Effector memory CD4-positive, alpha-beta T cell (primary cell): ENCODE data around the gene FA2H.
"Not testable (repeated sequence)": the region's sequence is repeated elsewhere in the genome, so short reads cannot be mapped to it uniquely, and the experiment has no call there.

Source experiments
- DNase-seq, 3 donors: peaks; one replicate each; pipeline ENCODE4 v3.0.0-alpha.2; 2020
- H3K27ac ChIP-seq: 2 replicates; pipeline ENCODE4 v1.7.0; 2013; ENCODE audit warnings: mild to moderate bottlenecking, low read length, moderate library complexity; ENCODE audit not compliant: insufficient read depth, poor library complexity, severe bottlenecking
- H3K27me3 ChIP-seq: replicated peaks from 2 replicates; pipeline ENCODE4 v1.7.0; 2013; ENCODE audit warnings: mild to moderate bottlenecking, low read length; ENCODE audit not compliant: insufficient read depth, control insufficient read depth, poor library complexity, severe bottlenecking
- H3K36me3 ChIP-seq: 2 replicates; pipeline ENCODE4 v1.7.0; 2013; ENCODE audit warnings: mild to moderate bottlenecking, low read length, moderate library complexity; ENCODE audit not compliant: control insufficient read depth, insufficient read depth
- H3K4me1 ChIP-seq: 2 replicates; pipeline ENCODE4 v1.7.0; 2013; ENCODE audit warnings: low read length, mild to moderate bottlenecking; ENCODE audit not compliant: control insufficient read depth, insufficient read depth, poor library complexity, severe bottlenecking
- H3K4me3 ChIP-seq: 2 replicates; pipeline ENCODE4 v1.7.0; 2013; ENCODE audit warnings: low read length, low read depth, mild to moderate bottlenecking; ENCODE audit not compliant: insufficient read depth, poor library complexity, severe bottlenecking
- H3K9me3 ChIP-seq: 2 replicates; pipeline ENCODE4 v1.7.0; 2013; ENCODE audit warnings: mild to moderate bottlenecking, low read length, moderate library complexity; ENCODE audit not compliant: control insufficient read depth
- total RNA-seq, 3 donors: gene quantifications; one replicate each; lab custom pipeline; 2026; lab: John Stamatoyannopoulos, UW

FA2H gene
- total RNA-seq: 0.17 to 0.58 (median 0.44) reads per million in 3 donors

DNA sequence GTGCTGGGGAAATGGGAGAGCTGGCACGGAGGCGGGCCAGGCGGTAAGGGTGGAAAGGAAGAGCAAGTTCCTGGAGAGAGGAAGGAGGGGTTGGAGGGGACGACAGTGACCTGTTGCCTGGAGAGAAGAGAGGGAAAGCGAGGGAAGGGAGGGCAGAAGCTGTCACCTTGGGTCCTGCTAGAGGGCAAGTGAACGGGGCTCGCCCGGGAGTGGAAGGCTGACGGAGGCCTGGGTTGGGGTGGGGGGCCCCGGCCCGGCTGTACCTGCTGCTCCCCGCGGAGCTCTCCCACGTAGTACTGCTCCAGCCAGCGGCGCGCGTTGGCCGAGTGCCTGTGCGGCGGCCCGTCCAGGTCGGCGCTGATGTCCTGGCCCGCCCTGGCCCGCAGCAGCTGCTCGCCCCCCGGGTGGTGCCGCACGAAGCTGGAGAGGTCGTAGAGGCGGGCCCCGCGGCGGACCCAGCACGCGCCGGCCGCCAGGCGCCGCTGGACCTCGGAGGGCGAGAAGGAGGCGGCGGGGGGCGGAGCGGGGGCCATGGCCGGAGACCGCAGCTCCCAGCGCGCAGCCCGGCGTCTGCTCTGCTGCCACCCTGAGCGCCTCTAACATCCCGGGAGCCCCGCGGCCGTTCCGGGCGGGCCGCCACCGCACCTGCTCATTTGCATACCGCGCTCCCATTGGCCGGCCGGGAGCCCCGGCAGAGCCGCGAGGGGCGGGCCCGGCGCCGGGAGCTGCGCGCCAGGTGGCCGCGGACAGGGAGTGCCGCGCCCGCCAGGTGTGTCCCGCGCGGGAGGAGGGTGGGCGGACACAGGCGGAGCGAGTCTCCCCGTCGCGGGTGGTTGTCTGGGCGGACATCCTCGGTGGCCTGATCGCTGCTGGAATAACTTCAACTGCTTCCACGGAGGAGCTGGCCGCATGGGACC is at the start of gene FA2H:
Gene FA2H, minus strand, starts transcription at position 598 of the 917 bp plus-strand sequence. Its CDS starts 65 bp downstream, at position 533.
- Histone ChIP-seq H3K36me3 (no peaks in the 10 kb centered on the region), H3K27ac (no peak within 1 kb of the TSS), H3K9me3 (no peaks in the 10 kb centered on the region), H3K4me1 (peaks cover 10% of the 10 kb centered on the region), H3K27me3 (peaks cover 16% of the 10 kb centered on the region), H3K4me3 (peak within 1 kb of the TSS; percentile 42)
- DNase-seq: peak; percentile 54 to 65 (median 58)

DNA sequence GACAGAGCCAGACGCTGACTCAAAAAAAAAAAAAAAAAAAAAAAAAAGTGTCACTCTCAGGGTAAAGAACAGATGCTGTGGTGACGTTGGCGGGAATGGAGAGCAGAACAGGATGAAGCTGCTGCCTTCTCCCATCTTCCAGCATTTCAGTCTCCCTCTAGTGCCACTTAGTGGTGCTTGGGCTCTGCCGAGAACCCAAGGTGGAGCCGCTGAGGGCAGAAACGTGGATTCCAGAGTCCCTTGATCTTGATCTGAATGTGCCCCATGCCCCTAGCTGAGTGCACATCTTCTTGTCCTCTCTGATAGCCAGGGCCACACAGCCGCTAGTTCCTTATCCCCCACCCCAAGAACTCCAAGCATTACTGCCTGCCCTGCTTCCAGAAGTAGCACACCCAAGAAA is 43.2 kb upstream of the FA2H start:
- no peak for DNase-seq
- Histone ChIP-seq H3K27me3 (no peaks in the 10 kb centered on the region), H3K27ac (no peak overlapping the region), H3K4me3 (no peak overlapping the region), H3K36me3 (no peaks in the 10 kb centered on the region), H3K4me1 (peaks cover 5% of the 10 kb centered on the region), H3K9me3 (no peaks in the 10 kb centered on the region)

DNA sequence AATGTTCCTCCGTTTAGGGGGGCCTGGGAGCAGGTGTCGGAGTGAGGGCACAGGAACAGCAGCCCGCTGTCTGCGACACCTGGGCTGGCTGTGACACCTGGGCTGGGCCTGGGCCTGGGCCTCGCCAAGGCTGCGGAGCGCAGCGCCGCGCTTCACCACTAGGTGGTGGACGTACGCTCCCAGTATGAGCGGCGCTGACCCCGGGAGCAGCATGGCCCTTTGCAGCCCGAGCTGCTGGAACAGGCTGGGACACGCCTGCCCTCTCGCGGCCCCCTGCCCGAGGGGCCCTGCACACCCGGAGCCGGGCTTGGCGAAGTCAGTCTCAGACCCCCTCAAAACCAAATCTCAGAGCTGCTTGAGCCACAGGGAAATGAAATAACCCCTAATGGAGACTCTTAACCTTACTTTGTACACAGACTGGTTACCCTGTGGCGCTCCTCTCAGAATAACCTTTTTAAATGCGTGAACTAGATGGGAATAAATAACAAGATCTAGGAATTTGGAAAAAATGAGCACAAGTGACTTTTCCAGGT is 38.6 kb upstream of the FA2H start:
- Histone ChIP-seq H3K27me3 (no peaks in the 10 kb centered on the region), H3K4me1 (peaks cover 5% of the 10 kb centered on the region), H3K4me3 (no peak overlapping the region), H3K27ac (no peak overlapping the region), H3K36me3 (no peaks in the 10 kb centered on the region), H3K9me3 (no peaks in the 10 kb centered on the region)
- DNase-seq: peak; percentile 13 to 41 (median 14)

- DNase-seq: no peak
- H3K4me3 ChIP-seq: no peak overlapping the region
- H3K9me3 ChIP-seq: no peaks in the 10 kb centered on the region
- H3K36me3 ChIP-seq: no peaks in the 10 kb centered on the region
- H3K4me1 ChIP-seq: peaks cover 5% of the 10 kb centered on the region
- H3K27me3 ChIP-seq: no peaks in the 10 kb centered on the region
- H3K27ac ChIP-seq: no peak overlapping the region
Observed at GRCh38 chr16:74811911-74812310, 37.3 kb upstream of the FA2H start.

DNA sequence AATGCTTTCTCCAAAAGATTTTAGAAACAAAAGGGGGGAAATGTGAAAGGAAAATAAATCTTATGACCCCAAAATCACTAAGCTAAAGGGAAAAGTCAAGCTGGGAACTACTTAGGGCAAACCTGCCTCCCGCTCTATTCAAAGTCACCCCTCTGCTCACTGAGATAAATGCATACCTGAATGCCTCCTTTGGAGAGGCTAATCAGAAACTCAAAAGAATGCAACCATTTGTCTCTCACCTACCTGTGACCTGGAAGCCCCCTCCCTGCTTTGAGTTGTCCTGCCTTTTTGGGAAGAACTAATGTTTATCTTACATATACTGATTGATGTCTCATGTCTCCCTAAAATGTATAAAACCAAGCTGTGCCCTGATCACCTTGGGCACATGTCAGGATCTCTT is 36.6 kb upstream of the FA2H start:
- H3K27ac ChIP-seq, H3K36me3 ChIP-seq, H3K27me3 ChIP-seq, H3K4me3 ChIP-seq, H3K9me3 ChIP-seq, DNase-seq, H3K4me1 ChIP-seq: not testable (repeated sequence)

DNA sequence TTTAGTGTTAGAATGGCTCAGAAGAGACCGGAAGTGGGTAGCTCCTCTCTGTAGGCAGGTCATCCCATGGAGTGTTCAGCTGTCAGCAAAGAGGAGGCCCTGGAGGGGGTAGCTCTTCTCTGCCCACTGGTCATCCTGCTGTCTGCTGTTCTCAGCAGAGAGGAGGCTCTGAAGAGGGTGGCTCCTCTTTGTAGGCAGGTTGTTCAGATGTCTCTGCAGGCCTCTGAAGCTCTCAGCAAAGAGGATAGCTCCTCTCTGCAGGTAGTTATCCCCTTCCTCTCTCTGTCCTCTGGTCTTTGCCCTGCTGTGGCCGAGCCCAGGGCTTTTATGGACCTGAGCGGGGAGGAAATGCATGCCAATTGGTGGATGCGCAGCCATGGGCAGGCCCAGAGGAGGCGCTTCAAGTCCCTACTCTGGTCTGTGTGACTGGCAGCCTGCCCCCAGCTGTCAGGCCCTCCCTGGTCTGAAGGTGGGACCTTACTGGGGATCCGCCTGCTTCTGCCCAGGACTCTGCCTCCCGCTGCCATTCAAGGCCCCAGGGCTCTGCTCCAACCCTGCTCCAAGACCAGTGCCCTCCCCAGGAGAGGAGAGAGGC is 32.5 kb upstream of the FA2H start:
- H3K27ac ChIP-seq: no peak overlapping the region

GRCh38 chr16:74800216-74800871 is 25.7 kb upstream of the FA2H start:
- no peak overlapping the region for H3K4me3 ChIP-seq
- no peaks in the 10 kb centered on the region for H3K4me1 ChIP-seq
- H3K9me3 ChIP-seq: no peaks in the 10 kb centered on the region
- no peaks in the 10 kb centered on the region for H3K36me3 ChIP-seq
- H3K27ac ChIP-seq: no peak overlapping the region
- no peak for DNase-seq
- peaks cover 3% of the 10 kb centered on the region for H3K27me3 ChIP-seq

More for the DNA sequence above, 32.5 kb upstream of the FA2H start:
- Histone ChIP-seq H3K27me3 (no peaks in the 10 kb centered on the region), H3K9me3 (no peaks in the 10 kb centered on the region), H3K4me1 (no peaks in the 10 kb centered on the region), H3K4me3 (no peak overlapping the region), H3K36me3 (no peaks in the 10 kb centered on the region)
- DNase-seq: no peak

GRCh38 chr16:74797414-74797813 is 22.8 kb upstream of the FA2H start:
- Histone ChIP-seq H3K27ac (no peak overlapping the region), H3K9me3 (no peaks in the 10 kb centered on the region), H3K4me3 (no peak overlapping the region), H3K36me3 (no peaks in the 10 kb centered on the region), H3K27me3 (peaks cover 8% of the 10 kb centered on the region), H3K4me1 (no peaks in the 10 kb centered on the region)
- no peak for DNase-seq

- Histone ChIP-seq H3K36me3 (no peaks in the 10 kb centered on the region), H3K27ac (no peak overlapping the region), H3K9me3 (no peaks in the 10 kb centered on the region), H3K4me3 (no peak overlapping the region), H3K27me3 (peaks cover 8% of the 10 kb centered on the region), H3K4me1 (no peaks in the 10 kb centered on the region)
- DNase-seq: no peak
Observed at GRCh38 chr16:74795104-74795503, 20.5 kb upstream of the FA2H start.
